Nephron progenitor cell (in vitro differentiated cells): ENCODE results near the gene AFF2.

ENCODE experiments used
- DNase-seq: peaks from one replicate; pipeline ENCODE4 v3.0.0; 2021
- H3K27ac Mint-ChIP-seq: 2 replicates; pipeline ENCODE4 v1.8.0; 2021; ENCODE audit warnings: mild to moderate bottlenecking, moderate library complexity, mixed read lengths
- H3K27me3 Mint-ChIP-seq: 2 replicates; pipeline ENCODE4 v1.8.0; 2021; ENCODE audit warnings: mild to moderate bottlenecking, low read depth, mixed read lengths; ENCODE audit not compliant: poor library complexity
- H3K36me3 Mint-ChIP-seq: 2 replicates; pipeline ENCODE4 v1.8.0; 2021; ENCODE audit warnings: low read depth, mixed read lengths
- H3K4me1 Mint-ChIP-seq: 2 replicates; pipeline ENCODE4 v1.8.0; 2021; ENCODE audit warnings: mixed read lengths
- H3K4me3 Mint-ChIP-seq: 2 replicates; pipeline ENCODE4 v1.8.0; 2021; ENCODE audit warnings: mild to moderate bottlenecking, moderate library complexity, mixed read lengths
- H3K9me3 Mint-ChIP-seq: 2 replicates; pipeline ENCODE4 v1.8.0; 2021; ENCODE audit warnings: mild to moderate bottlenecking, moderate library complexity, mixed read lengths
- CTCF ChIP-seq: fragments of 200-600 bp; sonication (generic); IDR thresholded peaks from 2 replicates; pipeline ENCODE4 v1.5.0; 2021; ENCODE audit warnings: antibody characterized with exemption

AFF2 gene

GRCh38 chrX:148976571-148977400, 476.4 kb downstream of the AFF2 start:
- Mint-ChIP-seq H3K27me3 (no peaks in the 10 kb centered on the region), H3K27ac (no peak overlapping the region), H3K4me1 (peaks cover 9% of the 10 kb centered on the region), H3K36me3 (peaks cover 26% of the 10 kb centered on the region), H3K4me3 (no peak overlapping the region), H3K9me3 (peaks cover 20% of the 10 kb centered on the region)
- DNase-seq = no peak
- no peak for TF ChIP-seq CTCF

- no peak for TF ChIP-seq CTCF
- H3K36me3 Mint-ChIP-seq = peaks cover 9% of the 10 kb centered on the region
- H3K4me3 Mint-ChIP-seq = no peak overlapping the region
- H3K9me3 Mint-ChIP-seq = peaks cover 24% of the 10 kb centered on the region
- no peak overlapping the region for H3K27ac Mint-ChIP-seq
- H3K27me3 Mint-ChIP-seq = no peaks in the 10 kb centered on the region
- H3K4me1 Mint-ChIP-seq = peaks cover 9% of the 10 kb centered on the region
- DNase-seq = no peak
Measured at GRCh38 chrX:148979786-148980185, 479.4 kb downstream of the AFF2 start.

GRCh38 chrX:148984238-148984637, 483.8 kb downstream of the AFF2 start:
- H3K9me3 Mint-ChIP-seq = peaks cover 29% of the 10 kb centered on the region
- no peak for DNase-seq
- H3K27me3 Mint-ChIP-seq = no peaks in the 10 kb centered on the region
- H3K36me3 Mint-ChIP-seq = peaks cover 8% of the 10 kb centered on the region
- no peaks in the 10 kb centered on the region for H3K4me1 Mint-ChIP-seq
- no peak for TF ChIP-seq CTCF
- H3K27ac Mint-ChIP-seq = no peak overlapping the region
- no peak overlapping the region for H3K4me3 Mint-ChIP-seq

GRCh38 chrX:148991502-148991901, 491.1 kb downstream of the AFF2 start:
- H3K27me3 Mint-ChIP-seq = no peaks in the 10 kb centered on the region

GRCh38 chrX:148995661-148996060, 495.2 kb downstream of the AFF2 start:
- Mint-ChIP-seq H3K36me3 (peaks cover 20% of the 10 kb centered on the region), H3K4me1 (no peaks in the 10 kb centered on the region), H3K9me3 (peaks cover 27% of the 10 kb centered on the region), H3K27me3 (no peaks in the 10 kb centered on the region), H3K4me3 (no peak overlapping the region), H3K27ac (no peak overlapping the region)
- TF ChIP-seq CTCF = no peak
- DNase-seq = no peak

More at GRCh38 chrX:148991502-148991901, 491.1 kb downstream of the AFF2 start:
- H3K4me3 Mint-ChIP-seq = no peak overlapping the region
- peaks cover 26% of the 10 kb centered on the region for H3K9me3 Mint-ChIP-seq
- H3K36me3 Mint-ChIP-seq = peaks cover 23% of the 10 kb centered on the region
- no peaks in the 10 kb centered on the region for H3K4me1 Mint-ChIP-seq
- H3K27ac Mint-ChIP-seq = no peak overlapping the region
- DNase-seq = no peak
- TF ChIP-seq CTCF = no peak

GRCh38 chrX:149002320-149002719, 501.9 kb downstream of the AFF2 start:
- TF ChIP-seq CTCF = no peak
- Mint-ChIP-seq H3K36me3 (no peaks in the 10 kb centered on the region), H3K27ac (no peak overlapping the region), H3K27me3 (no peaks in the 10 kb centered on the region), H3K9me3 (peaks cover 16% of the 10 kb centered on the region), H3K4me1 (peaks cover 18% of the 10 kb centered on the region), H3K4me3 (no peak overlapping the region)
- DNase-seq = no peak
